GM23338 (cell line): ENCODE measurements around the gene ZCCHC18. TPM values are rescaled to one million over a fixed set of nuclear protein-coding genes. Genes with fewer than 3 reads are reported as not detected.

Experiments used
- ATAC-seq: fragments of 200-7000 bp; cut with Tn5 transposase; 3 replicates; pipeline ENCODE4 v1.9.1; 2020
- DNase-seq: peaks from one replicate; pipeline ENCODE4 v3.0.0-alpha.2; 2015; ENCODE audit warnings: low spot score
- H2AFZ ChIP-seq: fragments of 200-600 bp; sonication (generic); 2 replicates; pipeline ENCODE4 v1.8.0; 2016; ENCODE audit warnings: antibody characterized with exemption, mild to moderate bottlenecking, moderate library complexity
- H3F3A ChIP-seq: fragments of 200-600 bp; sonication (generic); replicated peaks from 2 replicates; pipeline ENCODE4 v1.8.0; 2017; ENCODE audit warnings: antibody characterized with exemption, mixed run types, low read depth
- H3K27ac ChIP-seq: fragments of 200-600 bp; sonication (generic); 2 replicates; pipeline ENCODE4 v1.6.1; 2016; ENCODE audit warnings: low read depth
- H3K27me3 ChIP-seq: fragments of 200-600 bp; sonication (generic); 2 replicates; pipeline ENCODE4 v1.8.0; 2016; ENCODE audit warnings: mild to moderate bottlenecking, mixed run types, moderate library complexity; ENCODE audit not compliant: insufficient read depth
- H3K36me3 ChIP-seq: fragments of 200-600 bp; sonication (generic); 2 replicates; pipeline ENCODE4 v1.8.0; 2016; ENCODE audit warnings: mild to moderate bottlenecking; ENCODE audit not compliant: insufficient read depth
- H3K4me1 ChIP-seq: fragments of 200-600 bp; sonication (generic); 2 replicates; pipeline ENCODE4 v1.8.0; 2016; ENCODE audit warnings: mild to moderate bottlenecking, moderate library complexity; ENCODE audit not compliant: insufficient read depth
- H3K4me2 ChIP-seq: fragments of 200-600 bp; sonication (generic); 2 replicates; pipeline ENCODE4 v1.7.1; 2017; ENCODE audit warnings: mixed run types
- H3K4me3 ChIP-seq: fragments of 200-600 bp; sonication (generic); 2 replicates; pipeline ENCODE4 v1.6.1; 2016; ENCODE audit warnings: mixed run types
- H3K79me2 ChIP-seq: fragments of 200-600 bp; sonication (generic); replicated peaks from 2 replicates; pipeline ENCODE4 v1.8.0; 2017; ENCODE audit warnings: mild to moderate bottlenecking; ENCODE audit not compliant: insufficient read depth
- H3K9me2 ChIP-seq: fragments of 200-600 bp; sonication (generic); 2 replicates; pipeline ENCODE4 v1.8.0; 2017; ENCODE audit not compliant: insufficient read depth
- H4K20me1 ChIP-seq: fragments of 200-600 bp; sonication (generic); replicated peaks from 2 replicates; pipeline ENCODE4 v1.8.0; 2017; ENCODE audit warnings: mild to moderate bottlenecking; ENCODE audit not compliant: insufficient read depth
- H3K27ac Mint-ChIP-seq: 2 replicates; pipeline ENCODE4 v1.8.0; 2020; ENCODE audit warnings: inconsistent platforms, mild to moderate bottlenecking, moderate library complexity, mixed read lengths
- H3K27me3 Mint-ChIP-seq: 3 replicates; pipeline ENCODE4 v1.8.0; 2022; ENCODE audit warnings: low read depth, mild to moderate bottlenecking, moderate library complexity, mixed read lengths, inconsistent platforms; ENCODE audit not compliant: insufficient read depth, poor library complexity
- H3K36me3 Mint-ChIP-seq: 3 replicates; pipeline ENCODE4 v1.8.0; 2021; ENCODE audit warnings: low read depth, mild to moderate bottlenecking, inconsistent platforms, moderate library complexity, mixed read lengths
- H3K4me1 Mint-ChIP-seq: 3 replicates; pipeline ENCODE4 v1.8.0; 2020; ENCODE audit warnings: mild to moderate bottlenecking, inconsistent platforms, mixed read lengths
- H3K4me3 Mint-ChIP-seq: 3 replicates; pipeline ENCODE4 v1.8.0; 2021; ENCODE audit warnings: moderate library complexity, mild to moderate bottlenecking, inconsistent platforms, mixed read lengths
- H3K9me3 Mint-ChIP-seq: 3 replicates; pipeline ENCODE4 v1.8.0; 2020; ENCODE audit warnings: moderate library complexity, mild to moderate bottlenecking, inconsistent platforms, mixed read lengths
- CREB1 ChIP-seq: fragments of 250-450 bp; sonication (Bioruptor Pico); IDR thresholded peaks from 2 replicates; pipeline ENCODE4 v1.5.0; 2020; ENCODE audit warnings: low read depth, mild to moderate bottlenecking, moderate library complexity
- EZH2 ChIP-seq: fragments of 200-600 bp; sonication (generic); IDR thresholded peaks from one replicate; pipeline ENCODE4 v1.8.0; 2017; ENCODE audit warnings: antibody characterized with exemption, mild to moderate bottlenecking, low read depth; ENCODE audit not compliant: unreplicated experiment
- EZH2phosphoT487 ChIP-seq: fragments of 200-600 bp; sonication (generic); IDR thresholded peaks from one replicate; pipeline ENCODE4 v1.8.1; 2018; ENCODE audit warnings: antibody characterized with exemption; ENCODE audit not compliant: unreplicated experiment
- JUNB ChIP-seq: IDR thresholded peaks from one replicate; pipeline ENCODE4 v1.6.1; 2016; ENCODE audit warnings: antibody characterized with exemption; ENCODE audit not compliant: unreplicated experiment
- NANOG ChIP-seq: IDR thresholded peaks from 2 replicates; pipeline ENCODE4 v1.6.1; 2016; ENCODE audit warnings: antibody characterized with exemption, borderline replicate concordance
- POLR2AphosphoS5 ChIP-seq: IDR thresholded peaks from 2 replicates; pipeline ENCODE4 v1.6.1; 2016; ENCODE audit warnings: antibody characterized with exemption, low read depth
- STAT1 ChIP-seq: IDR thresholded peaks from one replicate; pipeline ENCODE4 v1.6.1; 2016; ENCODE audit warnings: antibody characterized with exemption; ENCODE audit not compliant: unreplicated experiment
- ZNF114 ChIP-seq: fragments of 250-450 bp; sonication (Bioruptor Pico); IDR thresholded peaks from 2 replicates; pipeline ENCODE4 v1.5.0; 2020; ENCODE audit warnings: mild to moderate bottlenecking, moderate library complexity
- ZNF331 ChIP-seq: fragments of 250-450 bp; sonication (Bioruptor Pico); IDR thresholded peaks from 2 replicates; pipeline ENCODE4 v1.5.0; 2020; ENCODE audit warnings: low read depth, mild to moderate bottlenecking, moderate library complexity
- polyA plus RNA-seq: library from polyadenylated mRNA; unstranded; fragments of >200 nt; fragmentation: Nextera tagmentation; extraction: Ambion mirVana; gene quantifications from 2 replicates; pipeline ENCODE4 v1.2.1, GENCODE V29; 2016
- total RNA-seq: library from RNA; depleted of rRNA; stranded (reverse); fragments of >200 nt; shearing (Covaris generic); gene quantifications from 2 replicates; pipeline ENCODE4 v1.2.3, GENCODE V29; 2014
- TF ChIP-seq, protein P1 (sequence below): fragments of 250-450 bp; sonication (Bioruptor Pico); IDR thresholded peaks from 2 replicates; pipeline ENCODE4 v1.5.0; 2020; ENCODE audit warnings: mild to moderate bottlenecking, moderate library complexity
- TF ChIP-seq, protein P2 (sequence below): IDR thresholded peaks from one replicate; pipeline ENCODE4 v1.6.1; 2018; ENCODE audit warnings: antibody characterized with exemption; ENCODE audit not compliant: unreplicated experiment
- TF ChIP-seq, protein P3 (sequence below): IDR thresholded peaks from 2 replicates; pipeline ENCODE4 v1.6.1; 2016; ENCODE audit warnings: antibody characterized with exemption
- TF ChIP-seq, protein P4 (sequence below), 2 experiments: fragments of 200-600 bp in 1 of 2; sonication (generic) in 1 of 2; conservative IDR thresholded peaks; 2 replicates each; pipeline versions ENCODE4 v1.5.1 to v1.6.1; 2016 to 2017; ENCODE audit warnings: antibody characterized with exemption in 2 of 2, low read depth in 2 of 2, mild to moderate bottlenecking in 2 of 2, moderate library complexity in 1 of 2

Gene ZCCHC18
- total and polyA plus RNA-seq, 2 experiments from 2014 or later, result 4.4 to 4.9 TPM

DNA sequence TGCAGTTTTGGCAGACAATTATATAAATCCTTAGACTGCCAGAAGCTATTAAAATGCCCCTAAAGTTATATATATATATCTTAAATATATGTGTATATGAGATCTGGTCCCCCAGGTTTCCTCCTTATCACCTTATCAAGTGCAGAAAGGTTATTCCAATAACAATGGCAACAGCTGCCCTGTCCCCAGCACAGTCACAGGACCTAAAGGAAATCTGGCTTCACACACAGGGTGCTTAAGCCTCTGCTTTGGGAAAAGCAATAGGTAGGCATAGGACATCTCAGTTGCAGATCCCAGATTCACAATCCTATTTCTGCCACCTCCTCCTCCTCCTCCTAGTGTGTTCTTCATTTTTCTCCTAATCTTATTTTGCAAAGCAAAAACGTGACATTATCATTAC, 38.7 kb downstream of the ZCCHC18 start:
- no peak overlapping the region for H3K4me3 ChIP-seq
- H2AFZ ChIP-seq, result no peak overlapping the region
- H3K36me3 ChIP-seq, result no peaks in the 10 kb centered on the region
- H4K20me1 ChIP-seq, result no peaks in the 10 kb centered on the region
- H3K27ac Mint-ChIP-seq, result no peak overlapping the region
- no peaks in the 10 kb centered on the region for H3K4me1 Mint-ChIP-seq
- DNase-seq (no peak), ATAC-seq (no peak)
- H3K27me3 Mint-ChIP-seq, result no peaks in the 10 kb centered on the region
- H3K79me2 ChIP-seq, result no peaks in the 10 kb centered on the region
- H3K9me2 ChIP-seq, result no peaks in the 10 kb centered on the region
- H3F3A ChIP-seq, result no peaks in the 10 kb centered on the region
- no peaks in the 10 kb centered on the region for H3K36me3 Mint-ChIP-seq
- no peak overlapping the region for H3K4me2 ChIP-seq
- H3K27ac ChIP-seq, result no peak overlapping the region
- H3K4me3 Mint-ChIP-seq, result no peak overlapping the region
- no peaks in the 10 kb centered on the region; the same call in 1 of the 2 replicates for H3K4me1 ChIP-seq
- TF ChIP-seq ZNF331 (CRISPR knock-in tag), result no peak
- TF ChIP-seq STAT1, result no peak
- TF ChIP-seq, protein P1, sequence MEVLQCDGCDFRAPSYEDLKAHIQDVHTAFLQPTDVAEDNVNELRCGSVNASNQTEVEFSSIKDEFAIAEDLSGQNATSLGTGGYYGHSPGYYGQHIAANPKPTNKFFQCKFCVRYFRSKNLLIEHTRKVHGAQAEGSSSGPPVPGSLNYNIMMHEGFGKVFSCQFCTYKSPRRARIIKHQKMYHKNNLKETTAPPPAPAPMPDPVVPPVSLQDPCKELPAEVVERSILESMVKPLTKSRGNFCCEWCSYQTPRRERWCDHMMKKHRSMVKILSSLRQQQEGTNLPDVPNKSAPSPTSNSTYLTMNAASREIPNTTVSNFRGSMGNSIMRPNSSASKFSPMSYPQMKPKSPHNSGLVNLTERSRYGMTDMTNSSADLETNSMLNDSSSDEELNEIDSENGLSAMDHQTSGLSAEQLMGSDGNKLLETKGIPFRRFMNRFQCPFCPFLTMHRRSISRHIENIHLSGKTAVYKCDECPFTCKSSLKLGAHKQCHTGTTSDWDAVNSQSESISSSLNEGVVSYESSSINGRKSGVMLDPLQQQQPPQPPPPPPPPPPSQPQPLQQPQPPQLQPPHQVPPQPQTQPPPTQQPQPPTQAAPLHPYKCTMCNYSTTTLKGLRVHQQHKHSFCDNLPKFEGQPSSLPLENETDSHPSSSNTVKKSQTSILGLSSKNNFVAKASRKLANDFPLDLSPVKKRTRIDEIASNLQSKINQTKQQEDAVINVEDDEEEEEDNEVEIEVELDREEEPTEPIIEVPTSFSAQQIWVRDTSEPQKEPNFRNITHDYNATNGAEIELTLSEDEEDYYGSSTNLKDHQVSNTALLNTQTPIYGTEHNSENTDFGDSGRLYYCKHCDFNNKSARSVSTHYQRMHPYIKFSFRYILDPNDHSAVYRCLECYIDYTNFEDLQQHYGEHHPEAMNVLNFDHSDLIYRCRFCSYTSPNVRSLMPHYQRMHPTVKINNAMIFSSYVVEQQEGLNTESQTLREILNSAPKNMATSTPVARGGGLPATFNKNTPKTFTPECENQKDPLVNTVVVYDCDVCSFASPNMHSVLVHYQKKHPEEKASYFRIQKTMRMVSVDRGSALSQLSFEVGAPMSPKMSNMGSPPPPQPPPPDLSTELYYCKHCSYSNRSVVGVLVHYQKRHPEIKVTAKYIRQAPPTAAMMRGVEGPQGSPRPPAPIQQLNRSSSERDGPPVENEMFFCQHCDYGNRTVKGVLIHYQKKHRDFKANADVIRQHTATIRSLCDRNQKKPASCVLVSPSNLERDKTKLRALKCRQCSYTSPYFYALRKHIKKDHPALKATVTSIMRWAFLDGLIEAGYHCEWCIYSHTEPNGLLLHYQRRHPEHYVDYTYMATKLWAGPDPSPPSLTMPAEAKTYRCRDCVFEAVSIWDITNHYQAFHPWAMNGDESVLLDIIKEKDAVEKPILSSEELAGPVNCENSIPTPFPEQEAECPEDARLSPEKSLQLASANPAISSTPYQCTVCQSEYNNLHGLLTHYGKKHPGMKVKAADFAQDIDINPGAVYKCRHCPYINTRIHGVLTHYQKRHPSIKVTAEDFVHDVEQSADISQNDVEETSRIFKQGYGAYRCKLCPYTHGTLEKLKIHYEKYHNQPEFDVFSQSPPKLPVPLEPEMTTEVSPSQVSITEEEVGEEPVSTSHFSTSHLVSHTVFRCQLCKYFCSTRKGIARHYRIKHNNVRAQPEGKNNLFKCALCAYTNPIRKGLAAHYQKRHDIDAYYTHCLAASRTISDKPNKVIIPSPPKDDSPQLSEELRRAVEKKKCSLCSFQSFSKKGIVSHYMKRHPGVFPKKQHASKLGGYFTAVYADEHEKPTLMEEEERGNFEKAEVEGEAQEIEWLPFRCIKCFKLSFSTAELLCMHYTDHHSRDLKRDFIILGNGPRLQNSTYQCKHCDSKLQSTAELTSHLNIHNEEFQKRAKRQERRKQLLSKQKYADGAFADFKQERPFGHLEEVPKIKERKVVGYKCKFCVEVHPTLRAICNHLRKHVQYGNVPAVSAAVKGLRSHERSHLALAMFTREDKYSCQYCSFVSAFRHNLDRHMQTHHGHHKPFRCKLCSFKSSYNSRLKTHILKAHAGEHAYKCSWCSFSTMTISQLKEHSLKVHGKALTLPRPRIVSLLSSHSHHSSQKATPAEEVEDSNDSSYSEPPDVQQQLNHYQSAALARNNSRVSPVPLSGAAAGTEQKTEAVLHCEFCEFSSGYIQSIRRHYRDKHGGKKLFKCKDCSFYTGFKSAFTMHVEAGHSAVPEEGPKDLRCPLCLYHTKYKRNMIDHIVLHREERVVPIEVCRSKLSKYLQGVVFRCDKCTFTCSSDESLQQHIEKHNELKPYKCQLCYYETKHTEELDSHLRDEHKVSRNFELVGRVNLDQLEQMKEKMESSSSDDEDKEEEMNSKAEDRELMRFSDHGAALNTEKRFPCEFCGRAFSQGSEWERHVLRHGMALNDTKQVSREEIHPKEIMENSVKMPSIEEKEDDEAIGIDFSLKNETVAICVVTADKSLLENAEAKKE (CRISPR knock-in tag), result no peak
- TF ChIP-seq, protein P2, sequence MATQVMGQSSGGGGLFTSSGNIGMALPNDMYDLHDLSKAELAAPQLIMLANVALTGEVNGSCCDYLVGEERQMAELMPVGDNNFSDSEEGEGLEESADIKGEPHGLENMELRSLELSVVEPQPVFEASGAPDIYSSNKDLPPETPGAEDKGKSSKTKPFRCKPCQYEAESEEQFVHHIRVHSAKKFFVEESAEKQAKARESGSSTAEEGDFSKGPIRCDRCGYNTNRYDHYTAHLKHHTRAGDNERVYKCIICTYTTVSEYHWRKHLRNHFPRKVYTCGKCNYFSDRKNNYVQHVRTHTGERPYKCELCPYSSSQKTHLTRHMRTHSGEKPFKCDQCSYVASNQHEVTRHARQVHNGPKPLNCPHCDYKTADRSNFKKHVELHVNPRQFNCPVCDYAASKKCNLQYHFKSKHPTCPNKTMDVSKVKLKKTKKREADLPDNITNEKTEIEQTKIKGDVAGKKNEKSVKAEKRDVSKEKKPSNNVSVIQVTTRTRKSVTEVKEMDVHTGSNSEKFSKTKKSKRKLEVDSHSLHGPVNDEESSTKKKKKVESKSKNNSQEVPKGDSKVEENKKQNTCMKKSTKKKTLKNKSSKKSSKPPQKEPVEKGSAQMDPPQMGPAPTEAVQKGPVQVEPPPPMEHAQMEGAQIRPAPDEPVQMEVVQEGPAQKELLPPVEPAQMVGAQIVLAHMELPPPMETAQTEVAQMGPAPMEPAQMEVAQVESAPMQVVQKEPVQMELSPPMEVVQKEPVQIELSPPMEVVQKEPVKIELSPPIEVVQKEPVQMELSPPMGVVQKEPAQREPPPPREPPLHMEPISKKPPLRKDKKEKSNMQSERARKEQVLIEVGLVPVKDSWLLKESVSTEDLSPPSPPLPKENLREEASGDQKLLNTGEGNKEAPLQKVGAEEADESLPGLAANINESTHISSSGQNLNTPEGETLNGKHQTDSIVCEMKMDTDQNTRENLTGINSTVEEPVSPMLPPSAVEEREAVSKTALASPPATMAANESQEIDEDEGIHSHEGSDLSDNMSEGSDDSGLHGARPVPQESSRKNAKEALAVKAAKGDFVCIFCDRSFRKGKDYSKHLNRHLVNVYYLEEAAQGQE, result no peak
- no peak for TF ChIP-seq POLR2AphosphoS5
- TF ChIP-seq ZNF114 (CRISPR knock-in tag), result no peak
- TF ChIP-seq JUNB, result no peak
- TF ChIP-seq CREB1 (CRISPR knock-in tag), result no peak
- TF ChIP-seq, protein P3, sequence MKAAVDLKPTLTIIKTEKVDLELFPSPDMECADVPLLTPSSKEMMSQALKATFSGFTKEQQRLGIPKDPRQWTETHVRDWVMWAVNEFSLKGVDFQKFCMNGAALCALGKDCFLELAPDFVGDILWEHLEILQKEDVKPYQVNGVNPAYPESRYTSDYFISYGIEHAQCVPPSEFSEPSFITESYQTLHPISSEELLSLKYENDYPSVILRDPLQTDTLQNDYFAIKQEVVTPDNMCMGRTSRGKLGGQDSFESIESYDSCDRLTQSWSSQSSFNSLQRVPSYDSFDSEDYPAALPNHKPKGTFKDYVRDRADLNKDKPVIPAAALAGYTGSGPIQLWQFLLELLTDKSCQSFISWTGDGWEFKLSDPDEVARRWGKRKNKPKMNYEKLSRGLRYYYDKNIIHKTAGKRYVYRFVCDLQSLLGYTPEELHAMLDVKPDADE, result no peak
- no peak for TF ChIP-seq EZH2phosphoT487
- TF ChIP-seq, protein P4, sequence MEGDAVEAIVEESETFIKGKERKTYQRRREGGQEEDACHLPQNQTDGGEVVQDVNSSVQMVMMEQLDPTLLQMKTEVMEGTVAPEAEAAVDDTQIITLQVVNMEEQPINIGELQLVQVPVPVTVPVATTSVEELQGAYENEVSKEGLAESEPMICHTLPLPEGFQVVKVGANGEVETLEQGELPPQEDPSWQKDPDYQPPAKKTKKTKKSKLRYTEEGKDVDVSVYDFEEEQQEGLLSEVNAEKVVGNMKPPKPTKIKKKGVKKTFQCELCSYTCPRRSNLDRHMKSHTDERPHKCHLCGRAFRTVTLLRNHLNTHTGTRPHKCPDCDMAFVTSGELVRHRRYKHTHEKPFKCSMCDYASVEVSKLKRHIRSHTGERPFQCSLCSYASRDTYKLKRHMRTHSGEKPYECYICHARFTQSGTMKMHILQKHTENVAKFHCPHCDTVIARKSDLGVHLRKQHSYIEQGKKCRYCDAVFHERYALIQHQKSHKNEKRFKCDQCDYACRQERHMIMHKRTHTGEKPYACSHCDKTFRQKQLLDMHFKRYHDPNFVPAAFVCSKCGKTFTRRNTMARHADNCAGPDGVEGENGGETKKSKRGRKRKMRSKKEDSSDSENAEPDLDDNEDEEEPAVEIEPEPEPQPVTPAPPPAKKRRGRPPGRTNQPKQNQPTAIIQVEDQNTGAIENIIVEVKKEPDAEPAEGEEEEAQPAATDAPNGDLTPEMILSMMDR (conservative IDR thresholded peaks at IDR 0.05; ENCODE audit: low read depth in 2 of 2), result no peak
- TF ChIP-seq EZH2, result no peak
- TF ChIP-seq NANOG, result no peak
- no peaks in the 10 kb centered on the region; the same call in 2 of the 3 replicates for H3K9me3 Mint-ChIP-seq
- no peaks in the 10 kb centered on the region for H3K27me3 ChIP-seq
